Osteoblast (primary cell): Measurements from ENCODE around the gene PTBP3. TPM values are rescaled to one million over a fixed set of nuclear protein-coding genes. Genes with fewer than 3 reads are reported as not detected.

Source experiments
- DNase-seq: peaks from one replicate; pipeline ENCODE4 v3.0.0; 2011; ENCODE audit warnings: low spot score, mixed read lengths; ENCODE audit not compliant: insufficient read length; ENCODE audit errors: missing footprints
- H2AFZ ChIP-seq: 2 replicates; pipeline ENCODE4 v1.6.0; 2011; ENCODE audit warnings: mild to moderate bottlenecking, low read length
- H3K27ac ChIP-seq: 2 replicates; pipeline ENCODE4 v1.5.1; 2011; ENCODE audit warnings: mild to moderate bottlenecking, low read depth, low read length, moderate library complexity
- H3K27me3 ChIP-seq: 2 replicates; pipeline ENCODE4 v1.6.0; 2012; ENCODE audit warnings: mild to moderate bottlenecking, control low read depth, inconsistent platforms, low read length, moderate library complexity; ENCODE audit not compliant: insufficient read depth
- H3K36me3 ChIP-seq: 2 replicates; pipeline ENCODE4 v1.5.1; 2011; ENCODE audit warnings: mild to moderate bottlenecking, low read length, control low read depth, moderate library complexity; ENCODE audit not compliant: insufficient read depth
- H3K4me1 ChIP-seq: 2 replicates; pipeline ENCODE4 v1.5.1; 2011; ENCODE audit warnings: mild to moderate bottlenecking, low read length, control low read depth, moderate library complexity; ENCODE audit not compliant: insufficient read depth
- H3K4me2 ChIP-seq: 2 replicates; pipeline ENCODE4 v1.6.0; 2011; ENCODE audit warnings: mild to moderate bottlenecking, low read length; ENCODE audit not compliant: insufficient read depth
- H3K4me3 ChIP-seq: fragments of 200-600 bp; sonication (generic); 3 replicates; pipeline ENCODE4 v1.5.1; 2012; ENCODE audit warnings: mild to moderate bottlenecking, low read length, inconsistent platforms; ENCODE audit not compliant: insufficient read depth
- H3K79me2 ChIP-seq: 2 replicates; pipeline ENCODE4 v1.6.0; 2012; ENCODE audit warnings: mild to moderate bottlenecking, low read length, control low read depth, inconsistent platforms; ENCODE audit not compliant: insufficient read depth
- H3K9me3 ChIP-seq: 2 replicates; pipeline ENCODE4 v1.5.1; 2011; ENCODE audit warnings: low read depth, low read length, control low read depth
- H4K20me1 ChIP-seq: 2 replicates; pipeline ENCODE4 v1.6.0; 2012; ENCODE audit warnings: mild to moderate bottlenecking, low read length, control low read depth; ENCODE audit not compliant: insufficient read depth
- total RNA-seq: library from RNA; depleted of rRNA; stranded (reverse); fragments of >200 nt; gene quantifications from 2 replicates; pipeline ENCODE4 v1.2.3, GENCODE V29; 2012
- TF ChIP-seq, protein P1 (sequence below): IDR thresholded peaks from 2 replicates; pipeline ENCODE4 v1.5.1; 2011; ENCODE audit warnings: mild to moderate bottlenecking, low read depth, low read length, moderate library complexity; ENCODE audit errors: extremely low read depth

PTBP3 gene
- total RNA-seq, 1 donor, result 42.0 TPM

DNA sequence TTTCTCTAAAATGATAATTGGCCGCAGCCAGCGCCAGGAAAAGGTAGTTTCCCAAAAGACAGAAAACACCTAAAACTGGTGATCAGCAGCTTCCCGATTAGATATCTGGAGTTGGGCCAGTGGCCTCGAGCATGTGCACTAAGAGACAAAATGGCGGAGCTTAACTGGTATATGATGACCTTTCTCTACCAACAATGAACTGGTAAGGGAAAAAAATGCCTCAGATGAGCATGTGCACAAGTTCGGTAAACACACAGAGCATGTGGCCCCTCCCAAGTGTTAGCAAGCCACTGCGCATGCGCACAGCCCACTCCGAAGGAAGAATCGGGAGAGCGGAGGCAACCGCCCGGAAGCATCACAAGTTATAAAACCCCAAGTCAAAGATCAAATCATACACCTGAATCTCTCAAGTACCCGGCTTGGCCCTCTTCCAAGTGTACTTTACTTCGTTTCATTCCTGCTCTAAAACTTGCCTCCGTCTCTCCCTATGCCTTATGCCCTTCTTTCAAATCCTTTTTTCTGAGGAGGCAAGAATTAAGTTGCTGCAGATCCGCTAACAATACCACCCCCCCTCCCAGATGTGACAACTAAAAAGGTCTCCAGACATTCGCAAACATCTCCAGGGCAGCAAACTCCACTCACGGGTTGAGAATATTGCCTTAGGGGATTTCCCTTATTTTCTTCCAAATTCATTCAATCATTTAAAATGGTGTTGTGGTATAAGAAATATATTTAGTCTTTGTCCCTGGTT, 15.0 kb upstream of the PTBP3 start:
- H3K4me1 ChIP-seq, result peaks cover 6% of the 10 kb centered on the region
- TF ChIP-seq, protein P1, sequence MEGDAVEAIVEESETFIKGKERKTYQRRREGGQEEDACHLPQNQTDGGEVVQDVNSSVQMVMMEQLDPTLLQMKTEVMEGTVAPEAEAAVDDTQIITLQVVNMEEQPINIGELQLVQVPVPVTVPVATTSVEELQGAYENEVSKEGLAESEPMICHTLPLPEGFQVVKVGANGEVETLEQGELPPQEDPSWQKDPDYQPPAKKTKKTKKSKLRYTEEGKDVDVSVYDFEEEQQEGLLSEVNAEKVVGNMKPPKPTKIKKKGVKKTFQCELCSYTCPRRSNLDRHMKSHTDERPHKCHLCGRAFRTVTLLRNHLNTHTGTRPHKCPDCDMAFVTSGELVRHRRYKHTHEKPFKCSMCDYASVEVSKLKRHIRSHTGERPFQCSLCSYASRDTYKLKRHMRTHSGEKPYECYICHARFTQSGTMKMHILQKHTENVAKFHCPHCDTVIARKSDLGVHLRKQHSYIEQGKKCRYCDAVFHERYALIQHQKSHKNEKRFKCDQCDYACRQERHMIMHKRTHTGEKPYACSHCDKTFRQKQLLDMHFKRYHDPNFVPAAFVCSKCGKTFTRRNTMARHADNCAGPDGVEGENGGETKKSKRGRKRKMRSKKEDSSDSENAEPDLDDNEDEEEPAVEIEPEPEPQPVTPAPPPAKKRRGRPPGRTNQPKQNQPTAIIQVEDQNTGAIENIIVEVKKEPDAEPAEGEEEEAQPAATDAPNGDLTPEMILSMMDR, result no peak
- H3K4me2 ChIP-seq, result peak overlapping the region; percentile 98
- H3K9me3 ChIP-seq, result no peaks in the 10 kb centered on the region
- peak overlapping the region; percentile 39 for H3K27ac ChIP-seq
- H3K79me2 ChIP-seq, result no peaks in the 10 kb centered on the region
- H3K36me3 ChIP-seq, result no peaks in the 10 kb centered on the region
- H3K27me3 ChIP-seq, result no peaks in the 10 kb centered on the region
- peak overlapping the region; percentile 82 for H3K4me3 ChIP-seq
- peak; percentile 29 for DNase-seq
- no peaks in the 10 kb centered on the region for H4K20me1 ChIP-seq
- peak overlapping the region; percentile 99 for H2AFZ ChIP-seq

- Histone ChIP-seq H3K27me3 (no peaks in the 10 kb centered on the region), H4K20me1 (no peaks in the 10 kb centered on the region), H3K27ac (peak overlapping the region; percentile 24), H3K9me3 (no peaks in the 10 kb centered on the region), H3K4me2 (peak overlapping the region; percentile 34), H2AFZ (peak overlapping the region; percentile 85), H3K36me3 (no peaks in the 10 kb centered on the region), H3K4me3 (no peak overlapping the region), H3K4me1 (peaks cover 11% of the 10 kb centered on the region), H3K79me2 (no peaks in the 10 kb centered on the region)
- peak; percentile 34 for DNase-seq
- TF ChIP-seq, protein P1, result no peak
These were observed 8.3 kb upstream of the PTBP3 start for GRCh38 chr9:112341730-112342129.

DNA sequence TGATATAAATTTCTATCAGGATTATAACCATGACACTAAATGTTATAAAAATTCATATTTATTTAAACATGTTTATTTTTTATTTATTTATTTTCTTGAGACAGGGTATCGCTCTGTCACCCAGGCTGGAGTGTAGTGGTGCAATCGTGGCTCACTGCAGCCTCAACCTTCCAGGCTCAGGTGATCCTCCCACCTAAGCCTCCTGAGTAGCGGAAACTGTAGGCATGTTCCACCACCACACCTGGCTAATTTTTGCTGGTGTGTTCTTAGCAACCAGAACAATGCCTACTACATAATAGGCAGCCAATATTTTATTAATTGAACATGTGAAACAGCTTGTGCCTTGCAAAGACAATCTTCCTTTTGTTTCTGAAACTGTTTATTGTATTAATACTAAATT, 6.5 kb upstream of the PTBP3 start:
- Histone ChIP-seq H2AFZ (no peak overlapping the region), H3K27me3 (no peaks in the 10 kb centered on the region), H3K36me3 (no peaks in the 10 kb centered on the region), H4K20me1 (no peaks in the 10 kb centered on the region), H3K79me2 (no peaks in the 10 kb centered on the region), H3K4me1 (peaks cover 11% of the 10 kb centered on the region), H3K4me3 (no peak overlapping the region), H3K9me3 (no peaks in the 10 kb centered on the region), H3K27ac (no peak overlapping the region), H3K4me2 (no peak overlapping the region)
- TF ChIP-seq, protein P1, result no peak
- DNase-seq, result no peak

GRCh38 chr9:112338561-112338960, 5.1 kb upstream of the PTBP3 start:
- Histone ChIP-seq H3K4me3 (no peak overlapping the region), H3K79me2 (no peaks in the 10 kb centered on the region), H3K4me2 (no peak overlapping the region), H2AFZ (no peak overlapping the region), H3K9me3 (no peaks in the 10 kb centered on the region), H3K4me1 (peaks cover 11% of the 10 kb centered on the region), H3K27me3 (no peaks in the 10 kb centered on the region), H3K36me3 (no peaks in the 10 kb centered on the region), H4K20me1 (no peaks in the 10 kb centered on the region), H3K27ac (no peak overlapping the region)
- DNase-seq, result peak; percentile 66
- TF ChIP-seq, protein P1, result no peak
